ENCODE results near the gene WDR87.
A peak's percentile ranks its signal among the peaks of the same experiment; 100 is the strongest.
"Not testable (repeated sequence)": the region's sequence is repeated elsewhere in the genome, so short reads cannot be mapped to it uniquely, and the experiment has no call there.

The WDR87 gene

DNA sequence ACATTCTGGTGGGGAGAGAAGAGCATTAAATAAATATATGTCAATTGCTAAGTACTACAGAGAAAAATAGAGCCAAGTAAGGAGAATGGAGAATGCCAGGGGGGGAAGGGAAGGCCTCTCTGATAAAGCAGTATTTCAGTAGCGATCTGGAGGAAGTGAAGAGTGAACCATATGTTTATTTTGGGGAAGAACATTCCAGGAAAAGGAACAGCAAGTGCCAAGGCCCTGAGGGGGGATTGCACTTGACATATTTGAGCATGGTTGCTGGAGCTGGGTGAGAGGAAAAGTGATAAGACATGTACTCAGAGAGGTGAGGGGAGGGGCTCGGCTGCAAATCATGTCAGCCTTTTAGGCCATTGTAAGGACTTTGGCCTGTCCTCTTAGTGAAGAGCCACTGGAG is 30.4 kb downstream of the WDR87 start:
- no peak for DNase-seq

DNA sequence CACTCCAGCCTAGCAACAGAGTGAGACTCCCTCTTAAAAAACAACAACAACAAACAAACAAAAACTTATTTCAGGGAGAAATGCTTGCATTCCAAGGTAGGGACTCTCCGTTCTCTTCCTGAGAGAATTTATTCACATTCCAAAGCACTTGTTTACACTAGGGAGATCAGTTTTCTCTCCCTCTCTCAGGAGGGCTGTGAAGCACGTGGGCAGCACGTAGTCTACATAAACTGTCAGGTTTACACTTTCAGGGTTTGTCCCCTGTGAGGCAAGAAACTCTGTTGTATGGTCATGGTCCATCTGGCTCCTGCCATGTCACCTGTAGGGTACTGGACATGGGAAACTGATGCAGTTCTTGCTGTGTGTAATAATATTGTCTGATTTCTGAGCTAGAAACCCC is 31.6 kb downstream of the WDR87 start:
- no peak for DNase-seq

DNA sequence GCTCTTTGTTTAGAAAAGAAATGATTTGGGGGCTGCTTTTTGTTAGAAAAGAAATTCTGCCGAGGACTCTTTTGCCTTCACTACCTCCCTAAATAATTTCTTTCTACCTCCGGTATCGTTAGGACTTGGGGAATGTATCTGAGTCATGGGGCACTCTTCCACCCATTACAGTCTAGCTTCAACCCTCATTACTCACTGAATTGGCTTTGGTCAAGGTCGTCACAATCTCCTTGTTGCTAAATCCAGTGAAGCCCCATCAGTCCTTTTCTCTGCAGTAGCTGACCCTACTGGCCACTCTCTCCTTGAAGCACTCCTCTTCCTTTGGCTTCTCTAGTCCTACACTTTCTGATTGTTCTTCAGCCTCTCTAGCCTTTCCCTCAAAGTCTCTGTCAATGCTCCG is 34.0 kb downstream of the WDR87 start:
- DNase-seq = no peak

DNA sequence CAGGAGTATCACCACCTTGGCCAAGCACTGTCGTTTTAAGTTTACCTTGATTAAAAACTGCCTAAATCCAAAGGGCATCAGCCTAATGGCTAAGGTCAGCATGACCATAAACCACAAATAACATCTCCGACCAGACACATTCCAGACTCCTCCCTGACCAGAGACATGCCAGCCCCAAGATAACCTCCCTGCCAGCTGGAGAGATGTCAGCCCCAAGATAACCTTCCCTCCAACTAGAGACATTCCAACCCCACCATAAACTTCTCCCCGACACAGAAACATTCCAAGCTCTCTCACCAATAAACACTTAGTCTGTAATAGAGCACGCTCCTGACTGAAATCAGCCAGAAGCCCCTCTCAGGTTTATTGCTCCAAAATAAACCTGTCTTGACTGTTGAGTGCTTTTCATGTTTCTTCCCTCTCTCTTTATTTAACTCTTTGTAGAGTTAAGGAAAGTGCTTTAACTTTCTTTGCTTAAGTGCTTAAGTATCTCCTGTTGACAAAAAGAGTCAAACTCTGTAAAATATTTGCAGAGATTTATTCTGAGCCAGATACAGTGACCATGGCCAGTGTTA is 36.5 kb downstream of the WDR87 start:
- DNase-seq = no peak

DNA sequence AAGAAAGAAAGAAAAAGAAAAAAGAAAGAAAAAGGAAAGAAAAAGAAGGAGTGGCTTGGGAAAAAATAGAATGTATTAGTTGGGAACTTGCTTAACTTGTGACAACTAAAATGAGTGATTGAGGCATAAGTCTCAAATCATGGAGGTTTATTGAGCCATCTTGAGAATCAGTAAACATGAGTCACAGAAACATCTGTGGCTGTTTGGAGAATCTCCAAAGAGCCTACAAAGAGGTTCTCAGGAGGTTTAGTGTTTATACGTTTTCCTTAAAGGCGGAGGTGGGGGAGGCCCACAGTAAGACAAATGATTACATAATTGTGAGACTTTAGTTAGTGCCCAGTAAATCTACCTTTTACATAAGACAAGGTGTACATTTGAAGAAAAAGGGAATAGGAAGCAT is 38.6 kb downstream of the WDR87 start:
- no peak for DNase-seq

DNA sequence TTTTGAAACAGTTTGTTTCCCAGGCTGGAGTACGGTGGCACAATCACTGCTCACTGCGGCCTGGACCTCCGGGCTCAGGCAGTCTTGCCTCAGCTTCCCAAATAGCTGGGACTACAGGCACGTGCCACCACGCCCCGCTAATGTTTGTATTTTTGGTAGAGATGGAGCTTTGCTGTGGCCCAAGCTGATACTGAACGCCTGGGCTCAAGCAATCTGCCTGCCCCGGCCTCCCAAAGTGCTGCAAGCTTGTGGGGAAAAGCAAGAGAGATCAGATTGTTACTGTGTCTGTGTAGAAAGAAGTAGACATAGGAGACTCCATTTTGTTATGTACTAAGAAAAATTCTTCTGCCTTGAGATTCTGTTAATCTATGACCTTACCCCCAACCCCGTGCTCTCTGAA is 40.5 kb downstream of the WDR87 start:
- not testable (repeated sequence) for DNase-seq

DNA sequence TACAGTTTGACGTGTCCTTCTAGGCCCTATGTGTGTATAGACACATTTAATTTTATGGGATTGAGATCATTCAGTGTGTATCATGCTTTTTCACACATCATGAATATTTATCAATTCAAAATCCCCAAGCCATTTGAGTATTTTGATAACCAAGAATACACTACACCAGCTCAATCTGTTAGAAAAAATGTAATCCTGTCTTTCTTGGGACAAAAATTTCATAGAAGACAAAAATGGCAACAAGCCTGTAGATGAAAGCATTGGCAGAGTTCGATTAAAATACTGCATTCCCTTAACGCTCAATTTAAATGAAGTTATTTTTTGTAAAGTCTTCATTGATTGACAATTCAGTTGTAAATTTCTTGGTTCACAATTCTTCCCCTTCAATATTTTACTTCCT is 41.9 kb downstream of the WDR87 start:
- no peak for DNase-seq

DNA sequence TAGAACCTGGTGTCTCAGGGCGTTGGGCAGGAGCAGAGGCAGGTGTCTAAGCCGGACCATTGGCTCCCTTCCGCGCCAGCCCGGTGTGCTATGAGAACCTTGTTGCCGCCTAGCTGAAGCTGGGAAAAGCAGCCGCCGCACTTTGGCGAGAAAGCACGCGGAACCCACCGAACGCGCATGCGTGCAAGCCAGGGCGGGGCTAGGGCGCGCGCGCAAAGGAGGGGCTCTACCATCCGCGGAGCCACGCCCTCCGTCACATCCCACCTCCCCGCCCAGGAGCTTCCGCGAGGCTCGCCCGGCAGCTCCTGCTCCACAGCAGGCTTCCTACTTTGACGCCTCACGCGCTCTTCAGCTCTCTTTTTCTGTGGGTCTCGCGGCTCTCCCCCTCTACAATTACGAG is 51.3 kb downstream of the WDR87 start:
- peak in 1 of 5 donors; percentile 13 for DNase-seq

DNA sequence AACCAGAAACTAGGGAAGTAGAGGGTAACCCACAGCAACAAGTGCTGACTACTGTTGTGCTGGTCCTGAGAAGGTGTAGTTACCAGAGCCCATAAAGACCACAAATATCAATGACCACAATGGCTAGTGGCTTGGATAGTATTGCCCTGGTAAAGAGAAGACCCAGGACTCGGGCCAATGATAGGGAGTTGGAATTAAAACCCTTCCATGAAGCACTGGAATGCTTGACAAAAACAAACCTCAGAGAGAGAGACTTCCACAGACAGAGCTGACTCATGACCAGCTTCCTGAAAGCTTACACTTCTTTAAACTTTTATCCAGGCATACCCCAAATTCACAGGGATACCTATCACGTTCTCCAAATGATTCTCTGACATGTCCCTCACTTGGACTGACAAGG is 60.5 kb downstream of the WDR87 start:
- DNase-seq = no peak
